NCI-H2107 (cell line): Measurements from ENCODE around the gene CCT5.
"Not testable (repeated sequence)": the region's sequence is repeated elsewhere in the genome, so short reads cannot be mapped to it uniquely, and the experiment has no call there.

Experiments used
- DNase-seq: peaks from one replicate; lab custom pipeline; 2025; lab: John Stamatoyannopoulos, UW

Gene CCT5

GRCh38 chr5:10246761-10247160 is 3.3 kb upstream of the CCT5 start:
- DNase-seq: no peak

GRCh38 chr5:10247217-10247616 is 2.9 kb upstream of the CCT5 start:
- not testable (repeated sequence) for DNase-seq

DNA sequence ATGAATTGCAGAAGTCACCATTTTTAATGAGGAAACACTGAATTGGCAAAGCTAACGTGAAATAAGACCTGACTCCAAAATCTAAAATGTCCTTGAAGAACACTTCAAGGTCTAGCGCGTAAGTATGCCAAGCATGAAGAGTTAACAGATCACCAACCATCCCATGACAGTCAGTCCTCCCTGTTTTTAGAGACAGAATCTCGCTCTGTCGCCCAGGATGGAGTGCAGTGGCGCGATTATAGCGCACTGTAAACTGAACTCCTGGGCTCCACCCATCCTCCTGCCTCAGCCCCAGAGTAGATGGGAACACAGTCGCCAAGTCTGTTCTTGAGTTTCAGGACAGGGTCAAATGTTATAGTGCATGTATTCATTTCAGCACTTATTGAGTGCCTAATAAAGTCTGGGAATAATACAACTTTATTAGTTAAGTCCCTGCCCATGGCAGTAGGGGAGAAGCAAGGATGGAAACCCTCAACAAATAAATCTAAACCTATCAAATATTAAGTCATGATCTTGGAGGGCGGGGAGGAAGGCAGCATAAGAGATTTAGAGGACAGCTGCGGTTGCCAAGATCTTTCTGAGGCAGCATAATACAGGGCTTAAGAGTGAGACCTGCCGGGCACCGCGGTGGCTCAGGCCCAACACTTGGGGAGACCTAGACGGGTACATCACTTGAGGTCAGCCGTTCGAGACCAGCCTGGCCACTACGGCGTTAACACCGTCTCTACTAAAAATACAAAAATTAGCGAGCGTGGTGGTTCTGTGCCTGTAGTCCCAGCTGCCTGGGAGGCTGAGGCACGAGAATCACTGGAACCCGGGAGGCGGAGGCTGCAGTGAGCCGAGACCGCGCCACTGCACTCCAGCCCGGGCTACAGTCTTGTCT is 1.5 kb upstream of the CCT5 start:
- DNase-seq: no peak

GRCh38 chr5:10250806-10251276 is 761 bp downstream of the CCT5 start:
- no peak for DNase-seq

DNA sequence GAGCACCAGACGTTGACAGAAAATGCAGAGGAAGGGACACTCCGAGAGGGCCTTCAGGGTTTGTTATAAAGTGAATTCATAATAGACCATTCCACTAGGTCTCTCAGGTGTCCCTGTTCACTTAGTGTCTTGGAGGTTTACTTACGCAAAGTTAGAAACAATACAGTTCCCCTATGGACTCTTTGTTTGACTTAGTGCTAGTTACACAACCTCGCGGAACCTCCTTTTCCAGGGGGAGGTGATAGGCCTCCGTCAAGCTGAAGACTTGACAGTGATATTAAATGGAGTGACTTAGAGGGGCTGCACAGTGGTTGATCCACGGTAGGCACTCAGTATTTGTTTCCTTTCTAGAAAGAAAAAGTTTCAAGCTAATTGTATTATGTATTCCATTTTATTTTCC is 1.3 kb downstream of the CCT5 start:
- DNase-seq: no peak

- DNase-seq: no peak
Observed at GRCh38 chr5:10253390-10253789, 3.3 kb downstream of the CCT5 start.

GRCh38 chr5:10254686-10255085 is 4.6 kb downstream of the CCT5 start:
- DNase-seq: no peak

DNA sequence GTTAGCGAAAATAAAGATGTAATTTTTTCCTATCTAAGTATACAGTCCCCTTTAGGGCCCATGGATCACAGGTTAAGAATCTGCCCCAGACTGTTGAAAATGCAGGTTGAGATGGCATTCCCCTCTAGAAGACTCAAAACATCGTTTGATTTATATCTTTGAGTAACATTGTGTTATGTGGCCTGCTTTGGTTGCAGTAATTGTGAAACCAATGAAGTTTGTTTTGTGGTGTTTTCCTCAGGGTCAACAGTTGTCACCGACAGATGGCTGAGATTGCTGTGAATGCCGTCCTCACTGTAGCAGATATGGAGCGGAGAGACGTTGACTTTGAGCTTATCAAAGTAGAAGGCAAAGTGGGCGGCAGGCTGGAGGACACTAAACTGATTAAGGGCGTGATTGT is 7.8 kb downstream of the CCT5 start:
- no peak for DNase-seq

DNA sequence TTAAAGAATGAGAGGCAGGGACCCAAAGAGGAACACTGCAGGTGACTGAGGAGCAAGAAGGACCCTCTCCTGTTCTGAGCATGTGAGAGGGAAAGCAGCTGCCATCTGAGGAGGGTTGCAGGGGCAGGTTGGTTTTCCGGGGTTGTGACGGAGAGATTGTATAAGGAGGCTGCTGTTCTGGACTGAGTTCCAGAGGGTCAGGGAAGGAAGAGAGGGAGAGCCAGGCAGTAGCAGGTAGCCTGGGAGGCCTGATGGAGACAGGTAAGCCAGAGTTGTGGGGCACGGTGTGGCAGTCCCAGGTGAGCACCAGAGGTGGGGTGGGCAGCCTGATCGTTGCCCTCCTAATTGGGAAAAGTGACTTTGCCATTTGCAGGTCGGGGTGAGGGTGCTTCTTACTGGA is 9.8 kb downstream of the CCT5 start:
- DNase-seq: no peak

- DNase-seq: no peak
Observed at GRCh38 chr5:10261065-10261464, 11.0 kb downstream of the CCT5 start.

GRCh38 chr5:10262121-10262774 is 12.2 kb downstream of the CCT5 start:
- DNase-seq: no peak

DNA sequence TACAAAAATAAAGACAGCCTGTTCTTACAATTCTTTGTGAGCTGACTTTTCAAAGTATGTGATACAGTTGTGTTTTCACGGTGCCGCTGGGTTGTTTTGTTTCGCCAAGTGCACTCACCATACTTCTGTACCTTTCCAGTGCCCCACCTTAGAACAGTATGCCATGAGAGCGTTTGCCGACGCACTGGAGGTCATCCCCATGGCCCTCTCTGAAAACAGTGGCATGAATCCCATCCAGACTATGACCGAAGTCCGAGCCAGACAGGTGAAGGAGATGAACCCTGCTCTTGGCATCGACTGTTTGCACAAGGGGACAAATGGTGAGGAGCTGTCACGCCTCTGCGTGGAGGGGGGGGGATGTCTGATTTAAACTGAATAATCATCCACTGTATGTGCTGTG is 12.9 kb downstream of the CCT5 start:
- DNase-seq: no peak

DNA sequence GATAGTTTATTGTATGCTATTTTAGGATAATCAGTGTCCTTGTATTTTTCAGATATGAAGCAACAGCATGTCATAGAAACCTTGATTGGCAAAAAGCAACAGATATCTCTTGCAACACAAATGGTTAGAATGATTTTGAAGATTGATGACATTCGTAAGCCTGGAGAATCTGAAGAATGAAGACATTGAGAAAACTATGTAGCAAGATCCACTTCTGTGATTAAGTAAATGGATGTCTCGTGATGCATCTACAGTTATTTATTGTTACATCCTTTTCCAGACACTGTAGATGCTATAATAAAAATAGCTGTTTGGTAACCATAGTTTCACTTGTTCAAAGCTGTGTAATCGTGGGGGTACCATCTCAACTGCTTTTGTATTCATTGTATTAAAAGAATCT is 14.5 kb downstream of the CCT5 start:
- no peak for DNase-seq

GRCh38 chr5:10265245-10266109 is 15.4 kb downstream of the CCT5 start:
- no peak for DNase-seq

DNA sequence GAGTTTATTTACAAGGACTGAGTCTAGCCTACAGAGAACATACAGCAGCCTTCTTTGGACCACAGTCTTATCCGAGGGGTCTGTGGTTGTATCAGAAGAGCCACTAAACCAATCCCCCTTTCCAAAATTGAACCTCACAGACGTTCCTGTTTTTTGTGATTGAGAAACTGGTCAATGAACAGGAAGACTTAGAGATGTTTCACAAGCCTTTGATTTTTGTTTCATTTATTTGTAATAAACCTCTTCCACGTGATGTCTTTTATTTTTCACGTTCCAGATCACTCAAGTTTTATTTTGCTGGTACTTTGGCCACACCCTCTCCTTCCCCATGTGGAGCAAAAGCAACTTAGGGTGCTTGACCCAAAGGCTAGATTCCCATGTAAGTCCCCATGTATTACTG is 16.1 kb downstream of the CCT5 start:
- no peak for DNase-seq

GRCh38 chr5:10266839-10267238 is 16.8 kb downstream of the CCT5 start:
- DNase-seq: no peak

DNA sequence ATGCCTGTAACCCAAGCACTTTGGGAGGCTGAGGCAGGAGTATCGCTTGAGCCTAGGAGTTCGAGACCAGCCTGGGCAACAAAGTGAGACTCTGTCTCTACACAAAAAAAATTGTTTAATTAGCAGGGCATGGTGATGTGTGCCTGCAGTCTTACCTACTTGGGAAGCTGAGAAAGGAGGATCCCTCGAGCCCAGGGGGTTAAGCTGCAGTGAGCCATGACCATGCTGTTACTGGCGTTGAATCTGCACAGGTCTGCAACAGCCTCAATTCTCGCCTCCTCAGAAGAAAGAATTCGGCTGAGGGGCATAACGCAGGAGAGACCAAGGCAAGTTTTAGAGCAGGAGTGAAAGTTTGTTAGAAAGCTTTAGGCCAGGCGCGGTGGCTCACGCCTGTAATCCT is 18.0 kb downstream of the CCT5 start:
- no peak for DNase-seq

DNA sequence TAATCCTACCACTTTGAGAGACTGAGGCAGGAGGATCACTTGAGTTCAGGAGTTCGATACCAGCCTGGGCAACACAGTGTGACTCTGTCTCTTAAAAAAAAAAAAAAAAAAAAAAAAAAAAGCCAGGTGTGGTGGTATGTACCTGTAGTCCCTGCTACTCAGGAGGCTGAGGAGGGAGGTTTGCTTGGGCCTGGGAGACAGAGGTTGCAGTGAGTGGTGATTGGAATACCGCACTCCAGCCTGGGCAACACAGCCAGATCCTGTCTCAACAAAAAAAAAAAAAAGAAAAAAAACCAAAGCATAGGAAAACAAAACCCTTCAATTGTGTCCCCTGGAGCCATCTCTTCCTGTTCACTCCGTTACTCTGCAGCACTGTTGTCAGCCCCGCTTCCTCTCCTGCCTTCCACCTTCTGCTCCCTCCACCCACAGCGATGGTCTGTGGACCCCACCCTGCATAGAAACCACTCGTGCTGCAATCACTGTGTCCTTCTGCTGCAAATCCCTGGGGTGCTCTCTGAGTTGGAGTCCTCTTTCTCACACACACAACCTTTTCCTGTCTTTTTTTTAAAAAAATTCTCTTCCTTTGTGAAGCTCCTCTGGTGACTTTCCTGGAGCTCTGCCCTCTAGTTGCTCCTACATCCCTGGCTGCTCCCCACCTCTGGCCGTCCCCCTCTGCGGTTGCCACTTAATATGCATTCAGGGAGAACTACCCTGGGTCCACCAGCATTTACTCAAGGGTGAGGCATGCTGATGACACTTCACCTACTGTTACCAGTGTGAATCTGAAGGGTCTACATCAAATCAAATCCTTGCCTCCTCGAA is 22.2 kb downstream of the CCT5 start:
- no peak for DNase-seq

- DNase-seq: not testable (repeated sequence)
Observed at GRCh38 chr5:10272875-10273209, 22.8 kb downstream of the CCT5 start.

- DNase-seq: no peak
Observed at GRCh38 chr5:10275460-10275859, 25.4 kb downstream of the CCT5 start.

- DNase-seq: no peak
Observed at GRCh38 chr5:10275991-10276390, 25.9 kb downstream of the CCT5 start.

GRCh38 chr5:10276691-10277090 is 26.6 kb downstream of the CCT5 start:
- DNase-seq: no peak
